Neuronal stem cell (in vitro differentiated cells): ENCODE data around the gene ZNRF1.
"Not testable (repeated sequence)": the region's sequence is repeated elsewhere in the genome, so short reads cannot be mapped to it uniquely, and the experiment has no call there.

Experiments
- DNase-seq: peaks from one replicate; pipeline ENCODE4 v3.0.0-alpha.2; 2013; ENCODE audit warnings: low spot score
- H2AFZ ChIP-seq: one replicate; pipeline ENCODE4 v1.6.1; 2013; ENCODE audit warnings: mild to moderate bottlenecking, low read length, inconsistent platforms
- H2AK5ac ChIP-seq: 2 replicates; pipeline ENCODE4 v1.6.1; 2013; ENCODE audit warnings: low read depth, mild to moderate bottlenecking, inconsistent platforms, low read length, moderate library complexity, mixed read lengths
- H2BK120ac ChIP-seq: 2 replicates; pipeline ENCODE4 v1.6.1; 2013; ENCODE audit warnings: low read depth, mild to moderate bottlenecking, inconsistent platforms, low read length, moderate library complexity, mixed read lengths
- H2BK12ac ChIP-seq: one replicate; pipeline ENCODE4 v1.6.1; 2013; ENCODE audit warnings: low read length, inconsistent platforms
- H2BK15ac ChIP-seq: 2 replicates; pipeline ENCODE4 v1.6.1; 2013; ENCODE audit warnings: mild to moderate bottlenecking, low read length, inconsistent platforms, mixed read lengths
- H2BK5ac ChIP-seq: one replicate; pipeline ENCODE4 v1.6.1; 2013; ENCODE audit warnings: inconsistent platforms, mild to moderate bottlenecking, low read length, moderate library complexity
- H3K14ac ChIP-seq: one replicate; pipeline ENCODE4 v1.6.1; 2013; ENCODE audit warnings: low read length, inconsistent platforms
- H3K18ac ChIP-seq: 2 replicates; pipeline ENCODE4 v1.6.1; 2013; ENCODE audit warnings: low read length, inconsistent platforms
- H3K23ac ChIP-seq: 2 replicates; pipeline ENCODE4 v1.6.1; 2013; ENCODE audit warnings: low read depth, mild to moderate bottlenecking, mixed read lengths, low read length, inconsistent platforms; ENCODE audit not compliant: poor library complexity
- H3K27ac ChIP-seq: replicated peaks from 3 replicates; pipeline ENCODE4 v1.5.1; 2013; ENCODE audit warnings: low read length, inconsistent platforms
- H3K27me3 ChIP-seq, 3 experiments: 2 replicates each; pipeline ENCODE4 v1.6.1; 2013; ENCODE audit warnings: low read length in 3 of 3, mild to moderate bottlenecking in 2 of 3, inconsistent platforms in 1 of 3, low read depth in 1 of 3, mixed read lengths in 1 of 3, moderate library complexity in 1 of 3; ENCODE audit not compliant: control insufficient read depth in 3 of 3, insufficient read depth in 3 of 3
- H3K36me3 ChIP-seq, 2 donors: replicated peaks in 1 of 2; 2 replicates each; pipeline ENCODE4 v1.6.1; 2013; ENCODE audit warnings: low read length in 2 of 2; ENCODE audit not compliant: control insufficient read depth in 2 of 2, insufficient read depth in 2 of 2
- H3K4ac ChIP-seq: 2 replicates; pipeline ENCODE4 v1.6.1; 2013; ENCODE audit warnings: inconsistent platforms, mild to moderate bottlenecking, low read length, moderate library complexity
- H3K4me1 ChIP-seq, 2 donors: 1 replicate in 1 of 2; 2 replicates in 1 of 2; pipeline ENCODE4 v1.6.1; 2013; ENCODE audit warnings: low read length in 2 of 2, low read depth in 1 of 2; ENCODE audit not compliant: control insufficient read depth in 2 of 2, insufficient read depth in 1 of 2
- H3K4me2 ChIP-seq: one replicate; pipeline ENCODE4 v1.6.1; 2013; ENCODE audit warnings: mild to moderate bottlenecking, low read length, inconsistent platforms; ENCODE audit not compliant: insufficient read depth, poor library complexity, severe bottlenecking
- H3K4me3 ChIP-seq, 2 donors: 2 replicates each; pipeline ENCODE4 v1.5.1; 2013; ENCODE audit warnings: low read length in 2 of 2, mild to moderate bottlenecking in 2 of 2, inconsistent platforms in 1 of 2, moderate library complexity in 1 of 2
- H3K79me1 ChIP-seq: one replicate; pipeline ENCODE4 v1.6.1; 2013; ENCODE audit warnings: low read depth, mild to moderate bottlenecking, inconsistent platforms, low read length, moderate library complexity
- H3K9ac ChIP-seq: one replicate; pipeline ENCODE4 v1.6.1; 2013; ENCODE audit warnings: mild to moderate bottlenecking, low read depth, low read length, inconsistent platforms; ENCODE audit not compliant: poor library complexity
- H3K9me3 ChIP-seq, 2 donors: replicated peaks in 1 of 2; 2 replicates each; pipeline versions ENCODE3 to v1.6.1; 2013; ENCODE audit warnings: low read length in 2 of 2, mild to moderate bottlenecking in 2 of 2, inconsistent platforms in 1 of 2, low read depth in 1 of 2, mixed read lengths in 1 of 2, moderate library complexity in 1 of 2; ENCODE audit not compliant: control insufficient read depth in 2 of 2, insufficient read depth in 1 of 2
- H4K8ac ChIP-seq: one replicate; pipeline ENCODE4 v1.6.1; 2013; ENCODE audit warnings: low read depth, mild to moderate bottlenecking, inconsistent platforms, low read length, moderate library complexity
- H4K91ac ChIP-seq: one replicate; pipeline ENCODE4 v1.6.1; 2013; ENCODE audit warnings: low read length, low read depth, mild to moderate bottlenecking, inconsistent platforms; ENCODE audit not compliant: poor library complexity
- WGBS, 2 donors: extraction: QIAGEN DNeasy Blood & Tissue Kit; methylation state at CpG; one replicate each; pipeline ENCODE4 v1.1.7; 2013; ENCODE audit warnings: missing lambda C conversion rate in 2 of 2, mixed read lengths in 1 of 2; ENCODE audit not compliant: insufficient read length in 2 of 2, insufficient replicate concordance in 1 of 2; ENCODE audit errors: extremely low coverage in 2 of 2; 5-methylcytosine and 5-hydroxymethylcytosine counted together

The ZNRF1 gene

DNA sequence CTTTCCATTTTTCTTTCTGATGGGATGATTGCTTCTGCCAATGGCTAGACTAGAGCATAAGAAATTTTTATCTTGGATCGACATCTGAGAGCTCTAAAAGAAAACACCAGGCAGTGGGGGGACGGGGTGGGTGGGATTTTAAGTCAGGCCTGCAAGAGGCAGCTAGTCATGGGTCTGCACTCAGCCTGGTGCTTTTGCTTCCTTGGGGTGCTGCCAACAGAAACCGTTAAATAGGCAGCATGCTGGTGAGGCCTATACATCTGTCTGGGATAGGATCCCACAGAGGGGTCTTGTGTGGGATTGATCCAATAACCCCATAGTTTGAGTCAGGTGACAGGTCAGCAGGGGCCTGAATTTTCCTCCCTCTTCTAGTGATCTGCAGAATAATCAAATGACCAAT lies 26.9 kb downstream of the ZNRF1 start:
- Histone ChIP-seq H3K4me3 (no peak overlapping the region), H3K23ac (no peak overlapping the region), H2AFZ (no peak overlapping the region), H3K79me1 (peaks cover 2% of the 10 kb centered on the region), H4K91ac (no peak overlapping the region), H3K27me3 (no peaks in the 10 kb centered on the region), H3K18ac (no peak overlapping the region), H2BK15ac (no peak overlapping the region), H2BK12ac (no peak overlapping the region), H3K4me2 (no peak overlapping the region), H3K27ac (no peak overlapping the region), H2BK120ac (no peak overlapping the region), H3K9ac (no peak overlapping the region), H3K9me3 (peaks cover 2 to 27% of the 10 kb centered on the region in 2 donors), H3K4ac (no peak overlapping the region), H3K36me3 (peaks cover 2 to 4% of the 10 kb centered on the region in 2 donors), H3K14ac (no peak overlapping the region), H2AK5ac (no peak overlapping the region), H2BK5ac (no peak overlapping the region), H3K4me1 (no peaks in the 10 kb centered on the region), H4K8ac (no peak overlapping the region)
- no peak for DNase-seq
- no CpG with 5 or more reads among the region's 3 CpGs for WGBS, 2 donors

DNA sequence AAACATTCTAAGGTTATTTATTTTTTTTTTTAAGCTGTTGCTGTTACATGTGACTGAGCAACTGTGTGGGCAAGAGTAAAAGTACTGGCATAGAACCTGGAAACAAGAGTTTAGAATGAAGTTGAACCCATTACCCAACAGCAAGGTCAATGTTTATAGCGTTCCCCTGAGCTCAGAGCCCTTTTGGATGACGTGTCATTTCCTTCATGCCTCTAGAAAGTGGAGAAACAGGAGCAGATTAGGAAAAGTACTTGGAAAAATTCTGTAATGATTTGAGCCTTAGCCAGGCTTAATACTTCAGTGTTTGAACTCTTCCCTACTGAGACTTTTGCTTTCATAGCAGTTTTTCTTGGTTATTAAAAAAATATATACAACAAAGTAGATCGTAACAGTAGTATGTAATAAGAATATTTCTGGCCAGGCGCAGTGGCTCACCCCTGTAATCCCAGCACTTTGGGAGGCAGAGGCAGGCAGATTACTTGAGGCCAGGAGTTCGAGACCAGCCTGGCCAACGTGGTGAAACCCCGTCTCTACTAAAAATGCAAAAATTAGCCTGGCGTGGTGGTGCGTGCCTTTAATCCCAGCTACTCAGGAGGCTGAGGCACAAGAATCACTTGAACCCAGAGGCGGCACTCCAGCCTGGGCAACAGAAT lies 27.5 kb downstream of the ZNRF1 start:
- H3K14ac ChIP-seq, H4K91ac ChIP-seq, H2BK15ac ChIP-seq, H2BK12ac ChIP-seq, H3K79me1 ChIP-seq, H2BK5ac ChIP-seq, H3K4me2 ChIP-seq, DNase-seq, H3K27ac ChIP-seq, H3K4me1 ChIP-seq, H3K36me3 ChIP-seq, H3K23ac ChIP-seq, H2AK5ac ChIP-seq, H3K18ac ChIP-seq, H3K4me3 ChIP-seq, H2BK120ac ChIP-seq, H3K4ac ChIP-seq, H2AFZ ChIP-seq, H3K27me3 ChIP-seq, H3K9ac ChIP-seq, H4K8ac ChIP-seq: not testable (repeated sequence)
- H3K9me3 ChIP-seq, result peaks cover 0 to 21% of the 10 kb centered on the region in 2 donors
- no CpG with 5 or more reads among the region's 10 CpGs for WGBS, 2 donors

DNA sequence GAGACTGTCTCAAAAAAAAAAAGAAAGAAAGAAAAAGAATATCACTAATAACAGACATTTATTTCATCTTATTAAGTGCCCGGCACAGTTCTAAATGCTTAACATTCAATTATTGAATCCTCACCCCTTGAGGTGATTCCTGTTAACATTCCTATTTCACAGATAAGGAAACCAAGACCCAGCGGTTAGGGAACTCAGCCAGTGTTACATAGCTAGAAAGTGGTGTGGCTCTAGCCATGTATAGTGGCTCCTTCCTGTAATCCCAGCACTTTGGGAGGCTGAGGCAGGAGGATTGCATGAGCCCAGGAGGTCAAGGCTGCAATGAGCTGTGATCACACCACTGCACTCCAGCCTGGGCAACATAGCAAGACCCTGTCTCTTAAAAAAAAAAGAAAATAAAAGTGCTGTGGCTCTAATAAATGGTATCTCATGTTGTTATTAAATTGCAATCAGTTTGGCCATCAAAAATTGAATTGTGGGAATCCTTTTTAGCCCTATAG lies 28.1 kb downstream of the ZNRF1 start:
- no peak overlapping the region for H3K23ac ChIP-seq
- no peaks in the 10 kb centered on the region for H3K27me3 ChIP-seq
- no peak overlapping the region for H3K4ac ChIP-seq
- WGBS, 2 donors, result no CpG with 5 or more reads among the region's 2 CpGs
- H2AFZ ChIP-seq, result no peak overlapping the region
- no peak overlapping the region for H4K8ac ChIP-seq
- no peak overlapping the region for H3K4me3 ChIP-seq
- H3K36me3 ChIP-seq, result no peaks in the 10 kb centered on the region
- peaks cover 2% of the 10 kb centered on the region for H3K79me1 ChIP-seq
- H3K9ac ChIP-seq, result no peak overlapping the region
- no peak overlapping the region for H3K4me2 ChIP-seq
- no peak overlapping the region for H4K91ac ChIP-seq
- no peak overlapping the region for H3K27ac ChIP-seq
- H3K14ac ChIP-seq, result no peak overlapping the region
- H2BK12ac ChIP-seq, result no peak overlapping the region
- no peak overlapping the region for H2AK5ac ChIP-seq
- no peak overlapping the region for H2BK120ac ChIP-seq
- H3K18ac ChIP-seq, result no peak overlapping the region
- no peaks in the 10 kb centered on the region for H3K4me1 ChIP-seq
- H3K9me3 ChIP-seq, result peaks cover 0 to 15% of the 10 kb centered on the region in 2 donors
- no peak overlapping the region for H2BK5ac ChIP-seq
- no peak overlapping the region for H2BK15ac ChIP-seq
- DNase-seq, result no peak

- no peak overlapping the region for H2AFZ ChIP-seq
- no peak overlapping the region for H2BK5ac ChIP-seq
- no peaks in the 10 kb centered on the region for H3K27me3 ChIP-seq
- H3K4me2 ChIP-seq, result no peak overlapping the region
- WGBS, 2 donors, result no CpG with 5 or more reads among the region's 6 CpGs
- H3K14ac ChIP-seq, result no peak overlapping the region
- no peak overlapping the region for H3K9ac ChIP-seq
- H3K4ac ChIP-seq, result no peak overlapping the region
- H4K8ac ChIP-seq, result no peak overlapping the region
- H3K4me3 ChIP-seq, result no peak overlapping the region
- no peak overlapping the region for H2BK15ac ChIP-seq
- H3K27ac ChIP-seq, result no peak overlapping the region
- no peak overlapping the region for H2BK12ac ChIP-seq
- no peak overlapping the region for H3K23ac ChIP-seq
- H2AK5ac ChIP-seq, result no peak overlapping the region
- no peak overlapping the region for H2BK120ac ChIP-seq
- H3K79me1 ChIP-seq, result peaks cover 2% of the 10 kb centered on the region
- H3K4me1 ChIP-seq, result no peaks in the 10 kb centered on the region
- DNase-seq, result no peak
- H3K36me3 ChIP-seq, result no peaks in the 10 kb centered on the region
- H3K9me3 ChIP-seq, result peaks cover 0 to 12% of the 10 kb centered on the region in 2 donors
- no peak overlapping the region for H4K91ac ChIP-seq
- H3K18ac ChIP-seq, result no peak overlapping the region
Measured at GRCh38 chr16:75027520-75028300, 28.9 kb downstream of the ZNRF1 start.
